ENCODE data around the gene MAP2K7. TPM values are rescaled to one million over a fixed set of nuclear protein-coding genes. Genes with fewer than 3 reads are reported as not detected.
"Not testable (repeated sequence)": the region's sequence is repeated elsewhere in the genome, so short reads cannot be mapped to it uniquely, and the experiment has no call there.

The MAP2K7 gene
- total RNA-seq, 1 donor from 2014 or later = 15.0 TPM

DNA sequence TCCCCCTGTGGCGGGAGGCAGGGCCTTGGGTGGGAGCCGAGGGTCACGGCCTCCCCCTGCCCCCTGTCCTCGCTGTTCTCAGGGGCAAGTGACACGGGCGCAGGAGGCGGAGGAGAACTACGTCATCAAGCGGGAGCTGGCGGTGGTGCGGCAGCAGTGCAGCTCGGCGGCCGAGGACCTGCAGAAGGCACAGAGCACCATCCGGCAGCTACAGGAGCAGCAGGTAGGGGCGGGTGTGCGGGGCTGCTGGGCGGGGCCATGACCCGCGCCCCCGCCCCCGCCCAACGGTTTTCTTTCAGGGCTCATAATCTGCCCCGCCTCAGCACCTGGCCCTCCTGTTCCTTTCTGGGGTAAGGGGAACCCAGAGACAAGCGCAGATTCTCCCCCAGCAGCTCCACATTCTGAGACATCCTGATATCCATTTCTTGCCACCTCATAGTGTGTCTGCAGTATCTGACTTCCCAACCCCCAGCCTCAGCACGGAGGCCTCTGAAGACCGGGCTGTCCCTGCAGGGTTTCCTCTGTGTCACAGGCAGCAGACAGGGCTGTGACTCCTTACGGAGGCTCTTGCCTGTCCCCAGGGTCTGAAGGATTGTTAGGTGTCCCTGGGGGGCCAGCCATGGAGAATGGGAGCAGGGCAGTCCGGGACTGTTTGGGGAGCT, 45.4 kb upstream of the MAP2K7 start:
- no peaks in the 10 kb centered on the region for H3K36me3 ChIP-seq (ENCODE audit: control insufficient read depth, insufficient read depth, low read length)
- TF ChIP-seq, protein P1, sequence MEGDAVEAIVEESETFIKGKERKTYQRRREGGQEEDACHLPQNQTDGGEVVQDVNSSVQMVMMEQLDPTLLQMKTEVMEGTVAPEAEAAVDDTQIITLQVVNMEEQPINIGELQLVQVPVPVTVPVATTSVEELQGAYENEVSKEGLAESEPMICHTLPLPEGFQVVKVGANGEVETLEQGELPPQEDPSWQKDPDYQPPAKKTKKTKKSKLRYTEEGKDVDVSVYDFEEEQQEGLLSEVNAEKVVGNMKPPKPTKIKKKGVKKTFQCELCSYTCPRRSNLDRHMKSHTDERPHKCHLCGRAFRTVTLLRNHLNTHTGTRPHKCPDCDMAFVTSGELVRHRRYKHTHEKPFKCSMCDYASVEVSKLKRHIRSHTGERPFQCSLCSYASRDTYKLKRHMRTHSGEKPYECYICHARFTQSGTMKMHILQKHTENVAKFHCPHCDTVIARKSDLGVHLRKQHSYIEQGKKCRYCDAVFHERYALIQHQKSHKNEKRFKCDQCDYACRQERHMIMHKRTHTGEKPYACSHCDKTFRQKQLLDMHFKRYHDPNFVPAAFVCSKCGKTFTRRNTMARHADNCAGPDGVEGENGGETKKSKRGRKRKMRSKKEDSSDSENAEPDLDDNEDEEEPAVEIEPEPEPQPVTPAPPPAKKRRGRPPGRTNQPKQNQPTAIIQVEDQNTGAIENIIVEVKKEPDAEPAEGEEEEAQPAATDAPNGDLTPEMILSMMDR (IDR thresholded peaks at IDR 0.05; ENCODE audit: insufficient read depth, low read length, poor library complexity, severe bottlenecking) = no peak
- peaks cover 53% of the 10 kb centered on the region for H3K27me3 ChIP-seq (ENCODE audit: control insufficient read depth, insufficient read depth, low read length)
- H3K4me3 ChIP-seq (ENCODE audit: low read depth, low read length) = no peak overlapping the region
- DNase-seq (ENCODE audit: low read depth) = no peak

DNA sequence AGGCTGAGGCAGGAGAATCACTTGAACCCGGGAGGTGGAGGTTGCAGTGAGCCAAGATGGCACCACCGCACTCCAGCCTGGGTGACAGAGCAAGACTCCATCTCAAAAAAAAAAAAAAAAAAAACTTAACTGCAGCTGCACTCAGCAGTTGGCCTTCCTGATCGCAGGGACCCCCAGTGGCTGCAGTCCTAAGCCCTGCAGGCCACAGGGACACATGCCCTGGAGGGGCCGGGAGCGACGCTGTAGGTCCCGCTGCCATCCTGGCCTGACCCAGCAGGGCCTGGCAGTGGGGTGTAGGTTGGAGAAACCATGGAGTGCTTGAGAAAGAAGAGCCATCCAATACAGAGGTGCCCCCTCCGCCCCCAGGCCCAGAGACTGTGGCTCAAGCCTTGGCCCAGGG, 44.6 kb upstream of the MAP2K7 start:
- H3K36me3 ChIP-seq (ENCODE audit: control insufficient read depth, insufficient read depth, low read length); DNase-seq (ENCODE audit: low read depth); H3K4me3 ChIP-seq (ENCODE audit: low read depth, low read length): not testable (repeated sequence)
- peaks cover 59% of the 10 kb centered on the region for H3K27me3 ChIP-seq (ENCODE audit: control insufficient read depth, insufficient read depth, low read length)

DNA sequence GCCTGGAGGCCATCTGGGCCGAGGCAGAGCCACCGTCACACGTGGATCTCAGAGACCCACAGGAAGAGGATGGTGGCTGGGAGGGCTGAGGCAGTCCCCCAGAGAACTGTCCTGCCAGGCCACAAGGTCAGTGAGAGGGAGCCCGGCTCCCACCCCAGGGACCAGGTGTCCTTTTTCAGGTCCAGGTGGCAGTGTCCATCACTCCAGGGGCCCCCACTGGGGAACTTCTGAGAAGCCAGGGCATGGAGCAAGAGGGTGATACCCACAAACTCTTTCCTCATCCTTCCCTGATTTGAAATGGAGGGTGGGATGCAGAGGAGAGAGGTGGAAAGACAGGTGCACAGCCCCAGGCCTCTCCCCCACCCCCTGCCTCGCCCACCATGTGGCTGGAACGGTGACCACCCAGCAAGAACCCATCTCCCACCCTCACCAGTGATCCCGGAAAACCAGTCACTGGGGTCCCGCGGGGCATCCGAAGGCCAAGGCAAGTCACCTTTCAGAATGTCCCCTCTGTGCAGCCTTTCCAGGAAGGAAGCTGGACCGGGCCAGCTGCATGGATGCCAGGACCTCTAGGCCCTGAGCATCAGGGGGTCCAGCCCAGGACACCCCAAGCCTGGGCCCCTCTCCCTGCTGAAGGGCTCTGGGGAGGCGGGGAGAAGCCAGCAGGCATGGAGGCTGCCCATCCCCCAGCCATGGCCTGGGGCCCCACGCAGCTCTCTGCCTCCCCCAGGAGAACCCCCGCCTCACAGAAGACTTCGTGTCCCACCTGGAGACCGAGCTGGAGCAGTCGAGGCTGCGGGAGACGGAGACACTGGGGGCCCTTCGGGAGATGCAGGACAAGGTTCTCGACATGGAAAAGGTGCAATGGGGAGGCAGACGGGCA, 43.6 kb upstream of the MAP2K7 start:
- DNase-seq (ENCODE audit: low read depth) = no peak
- TF ChIP-seq, protein P1 (IDR thresholded peaks at IDR 0.05; ENCODE audit: insufficient read depth, low read length, poor library complexity, severe bottlenecking) = no peak
- no peak overlapping the region for H3K4me3 ChIP-seq (ENCODE audit: low read depth, low read length)
- H3K36me3 ChIP-seq (ENCODE audit: control insufficient read depth, insufficient read depth, low read length) = no peaks in the 10 kb centered on the region
- H3K27me3 ChIP-seq (ENCODE audit: control insufficient read depth, insufficient read depth, low read length) = peaks cover 69% of the 10 kb centered on the region

DNA sequence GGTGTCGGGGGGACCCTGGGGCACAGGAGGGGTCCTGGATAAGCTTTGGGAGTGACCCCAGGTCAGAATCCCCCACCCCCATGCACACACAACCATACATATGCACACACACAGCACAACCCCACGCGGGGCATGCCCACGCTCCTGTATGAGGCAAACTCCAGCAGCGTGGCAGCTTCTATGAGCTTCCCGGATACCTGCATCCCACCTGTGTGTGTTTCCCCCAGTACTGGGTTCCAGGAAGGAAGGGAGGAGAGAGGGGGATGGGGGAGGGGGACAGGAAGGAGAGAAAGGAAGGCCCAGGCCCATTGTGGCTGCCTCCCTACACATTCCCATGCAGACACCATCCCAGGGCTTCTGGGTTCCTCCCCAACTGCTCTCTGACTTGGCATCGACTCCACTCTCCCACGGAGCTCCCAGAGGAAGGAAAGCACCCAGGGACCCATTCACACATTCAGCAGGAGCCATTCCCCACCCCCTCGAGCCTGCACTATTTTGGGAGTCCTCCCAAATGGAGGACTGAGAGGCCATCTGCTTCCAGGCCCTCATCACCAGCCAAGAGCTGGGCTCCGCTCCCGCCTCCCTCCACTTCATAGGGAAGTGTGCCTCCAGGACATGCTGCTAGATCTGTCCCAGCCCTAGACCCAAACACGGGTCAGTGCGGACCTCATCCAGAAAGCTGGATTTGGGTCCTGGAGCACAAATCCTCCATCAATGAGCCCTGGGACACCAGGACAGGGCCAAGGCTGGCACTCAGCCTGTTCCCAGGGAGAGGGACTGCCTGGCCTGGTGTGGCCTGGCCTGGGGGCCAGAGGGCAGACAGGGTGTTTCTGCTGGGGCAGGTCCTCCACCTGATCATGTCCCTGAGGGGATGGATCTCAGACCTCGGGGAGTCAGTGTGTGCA, 42.7 kb upstream of the MAP2K7 start:
- no peak overlapping the region for H3K4me3 ChIP-seq (ENCODE audit: low read depth, low read length)
- H3K36me3 ChIP-seq (ENCODE audit: control insufficient read depth, insufficient read depth, low read length) = no peaks in the 10 kb centered on the region
- peaks cover 73% of the 10 kb centered on the region for H3K27me3 ChIP-seq (ENCODE audit: control insufficient read depth, insufficient read depth, low read length)
- TF ChIP-seq, protein P1 (IDR thresholded peaks at IDR 0.05; ENCODE audit: insufficient read depth, low read length, poor library complexity, severe bottlenecking) = no peak
- no peak for DNase-seq (ENCODE audit: low read depth)

DNA sequence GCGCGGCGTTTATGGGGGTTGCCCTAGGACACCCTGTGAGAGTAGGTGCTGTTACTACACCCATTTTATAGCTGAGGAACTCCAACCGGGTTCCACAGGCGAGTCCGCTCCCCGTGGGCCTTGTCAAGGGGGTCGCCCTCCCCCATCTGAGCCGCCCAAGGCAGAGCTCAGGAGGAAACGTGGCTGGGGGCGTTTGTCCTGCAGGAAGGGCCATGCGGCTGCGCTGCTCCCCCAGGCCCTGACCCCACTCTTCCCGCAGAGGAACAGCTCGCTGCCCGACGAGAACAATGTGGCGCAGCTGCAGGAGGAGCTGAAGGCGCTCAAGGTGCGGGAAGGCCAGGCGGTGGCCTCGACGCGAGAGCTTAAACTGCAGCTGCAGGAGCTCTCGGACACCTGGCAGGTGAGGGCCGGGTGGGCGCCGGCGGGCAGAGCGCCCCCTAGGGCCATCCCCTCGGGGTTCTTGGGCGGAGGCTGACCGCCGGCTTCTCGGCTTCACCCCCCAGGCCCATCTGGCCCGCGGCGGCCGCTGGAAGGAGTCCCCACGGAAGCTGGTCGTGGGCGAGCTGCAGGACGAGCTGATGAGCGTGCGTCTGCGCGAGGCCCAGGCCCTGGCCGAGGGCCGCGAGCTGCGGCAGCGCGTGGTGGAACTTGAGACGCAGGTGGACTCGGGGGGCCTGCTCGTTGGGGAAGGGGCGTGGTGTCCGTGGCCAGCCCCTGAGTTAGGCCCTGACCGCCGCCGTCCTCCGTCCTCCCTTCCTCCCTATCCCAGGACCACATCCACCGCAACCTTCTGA, 41.9 kb upstream of the MAP2K7 start:
- H3K36me3 ChIP-seq (ENCODE audit: control insufficient read depth, insufficient read depth, low read length) = no peaks in the 10 kb centered on the region
- TF ChIP-seq, protein P1 (IDR thresholded peaks at IDR 0.05; ENCODE audit: insufficient read depth, low read length, poor library complexity, severe bottlenecking) = peak; percentile 16
- DNase-seq (ENCODE audit: low read depth) = no peak
- H3K4me3 ChIP-seq (ENCODE audit: low read depth, low read length) = peak overlapping the region; percentile 37
- peaks cover 70% of the 10 kb centered on the region for H3K27me3 ChIP-seq (ENCODE audit: control insufficient read depth, insufficient read depth, low read length)
